Erythroblast (primary cell): ENCODE measurements around the gene PCMTD2.
"Not testable (repeated sequence)": the region's sequence is repeated elsewhere in the genome, so short reads cannot be mapped to it uniquely, and the experiment has no call there.

Experiments
- DNase-seq, 2 experiments: peaks; one replicate each; lab custom pipeline; 2025; lab: John Stamatoyannopoulos, UW
- GATA1 ChIP-seq: IDR thresholded peaks from 2 replicates; pipeline ENCODE4 v1.6.1; 2011; ENCODE audit warnings: low read depth, mild to moderate bottlenecking, control low read depth, low read length, moderate library complexity
- POLR2A ChIP-seq: IDR thresholded peaks from 2 replicates; pipeline ENCODE4 v1.6.1; 2011; ENCODE audit warnings: mild to moderate bottlenecking, low read length

The PCMTD2 gene

GRCh38 chr20:64228751-64229506, 26.6 kb upstream of the PCMTD2 start:
- DNase-seq, result no peak
- TF ChIP-seq POLR2A, result no peak

- no peak for TF ChIP-seq GATA1
- no peak for TF ChIP-seq POLR2A
- DNase-seq, result no peak
These were observed 26.0 kb upstream of the PCMTD2 start for GRCh38 chr20:64229507-64230061.

- TF ChIP-seq GATA1 (no peak), POLR2A (no peak)
- DNase-seq, result no peak
These were observed 24.9 kb upstream of the PCMTD2 start for GRCh38 chr20:64230461-64231145.

- DNase-seq, result no peak
- TF ChIP-seq POLR2A, result no peak
- TF ChIP-seq GATA1, result no peak
These were observed 23.7 kb upstream of the PCMTD2 start for GRCh38 chr20:64231621-64232550.

- peak; percentile 18 to 21 for DNase-seq
- no peak for TF ChIP-seq POLR2A
- TF ChIP-seq GATA1, result no peak
These were observed 22.8 kb upstream of the PCMTD2 start for GRCh38 chr20:64232794-64233193.

GRCh38 chr20:64233725-64234124, 21.8 kb upstream of the PCMTD2 start:
- TF ChIP-seq GATA1 (no peak), POLR2A (no peak)
- no peak for DNase-seq

- DNase-seq, result no peak
- no peak for TF ChIP-seq GATA1
- no peak for TF ChIP-seq POLR2A
These were observed 21.2 kb upstream of the PCMTD2 start for GRCh38 chr20:64234291-64234791.

- not testable (repeated sequence) for DNase-seq
These were observed 20.5 kb upstream of the PCMTD2 start for GRCh38 chr20:64234921-64235565.

GRCh38 chr20:64236137-64237088, 19.1 kb upstream of the PCMTD2 start:
- no peak for TF ChIP-seq GATA1
- no peak for TF ChIP-seq POLR2A
- DNase-seq, result no peak

GRCh38 chr20:64237316-64237715, 18.2 kb upstream of the PCMTD2 start:
- DNase-seq, result no peak
- TF ChIP-seq POLR2A (no peak), GATA1 (no peak)

- TF ChIP-seq GATA1, result no peak
- no peak for TF ChIP-seq POLR2A
- DNase-seq, result no peak
These were observed 17.3 kb upstream of the PCMTD2 start for GRCh38 chr20:64238115-64238825.

GRCh38 chr20:64238851-64239387, 16.6 kb upstream of the PCMTD2 start:
- DNase-seq, result no peak
- TF ChIP-seq POLR2A (no peak), GATA1 (no peak)
